H1 (cell line): Measurements from ENCODE around the gene GLRX5. TPM values are rescaled to one million over a fixed set of nuclear protein-coding genes. Genes with fewer than 3 reads are reported as not detected.
A peak's percentile ranks its signal among the peaks of the same experiment; 100 is the strongest.

Source experiments
- CTCF ChIA-PET: fragments of 300-600 bp; sonication (Branson Sonifier 250); formaldehyde crosslinking; loops from one replicate; lab custom pipeline; 2021; ENCODE audit not compliant: partially characterized antibody; lab: Charles Lee
- POLR2A ChIA-PET: fragments of 300-600 bp; sonication (Branson Sonifier 250); formaldehyde crosslinking; loops from one replicate; lab custom pipeline; 2021; ENCODE audit warnings: inconsistent platforms; ENCODE audit not compliant: partially characterized antibody; lab: Charles Lee
- DNase-seq, 2 experiments: peaks; one replicate each; pipeline versions ENCODE4 v3.0.0 to v3.0.0-alpha.2; 2010 to 2022; ENCODE audit warnings: low spot score in 2 of 2, low read depth in 1 of 2, mixed read lengths in 1 of 2
- FAIRE-seq: peaks from 2 replicates; lab custom pipeline; 2011; peaks lifted over from hg19 to GRCh38; lab: Jason Lieb, UNC
- H2AFZ ChIP-seq: 2 replicates; pipeline ENCODE4 v1.8.1; 2012; ENCODE audit warnings: low read length, inconsistent platforms
- H2AK5ac ChIP-seq: 2 replicates; pipeline ENCODE4 v1.6.1; 2013; ENCODE audit warnings: low read depth, low read length
- H2BK120ac ChIP-seq: replicated peaks from 2 replicates; pipeline ENCODE3; 2013; ENCODE audit warnings: low read depth, low read length, inconsistent platforms
- H2BK12ac ChIP-seq: 2 replicates; pipeline ENCODE4 v1.6.1; 2013; ENCODE audit warnings: low read depth, low read length
- H2BK15ac ChIP-seq: 2 replicates; pipeline ENCODE4 v1.6.1; 2013; ENCODE audit warnings: low read length
- H2BK20ac ChIP-seq: 2 replicates; pipeline ENCODE4 v1.6.1; 2013; ENCODE audit warnings: low read length
- H2BK5ac ChIP-seq: 2 replicates; pipeline ENCODE4 v1.6.1; 2013; ENCODE audit warnings: low read depth, low read length
- H3K14ac ChIP-seq: 2 replicates; pipeline ENCODE4 v1.6.1; 2013; ENCODE audit warnings: inconsistent platforms; ENCODE audit not compliant: insufficient read length
- H3K18ac ChIP-seq: 2 replicates; pipeline ENCODE4 v1.6.1; 2013; ENCODE audit warnings: low read length; ENCODE audit errors: extremely low read depth
- H3K23ac ChIP-seq: 2 replicates; pipeline ENCODE4 v1.6.1; 2013; ENCODE audit warnings: inconsistent platforms; ENCODE audit not compliant: insufficient read length
- H3K23me2 ChIP-seq: 2 replicates; pipeline ENCODE4 v1.6.1; 2013; ENCODE audit warnings: low read depth, low read length
- H3K27ac ChIP-seq: 2 replicates; pipeline ENCODE4 v1.6.1; 2011; ENCODE audit warnings: low read depth, low read length, inconsistent platforms
- H3K27me3 ChIP-seq, 4 experiments: replicated peaks in 1 of 4; 1 replicate in 1 of 4; 2 replicates in 3 of 4; pipeline versions ENCODE4 v1.6.1 to v1.8.1; 2011 to 2013; ENCODE audit warnings: low read length in 3 of 4, mild to moderate bottlenecking in 3 of 4, inconsistent platforms in 2 of 4, mixed read lengths in 2 of 4, moderate library complexity in 1 of 4; ENCODE audit not compliant: control insufficient read depth in 3 of 4, insufficient read depth in 3 of 4; ENCODE audit errors: extremely low read depth in 1 of 4
- H3K36me3 ChIP-seq, 4 experiments: 2 replicates each; pipeline versions ENCODE4 v1.6.1 to v1.8.1; 2011 to 2013; ENCODE audit warnings: mild to moderate bottlenecking in 4 of 4, low read length in 3 of 4, moderate library complexity in 2 of 4, control low read depth in 1 of 4, inconsistent platforms in 1 of 4; ENCODE audit not compliant: insufficient read depth in 4 of 4, control insufficient read depth in 2 of 4
- H3K4ac ChIP-seq: replicated peaks from 2 replicates; pipeline ENCODE3; 2013; ENCODE audit warnings: low read length, low read depth, mixed read lengths, inconsistent platforms; ENCODE audit not compliant: insufficient read length
- H3K4me1 ChIP-seq, 4 experiments: replicated peaks in 1 of 4; 1 replicate in 1 of 4; 2 replicates in 3 of 4; pipeline versions ENCODE4 v1.6.1 to v1.8.1; 2011 to 2013; ENCODE audit warnings: low read length in 3 of 4, inconsistent platforms in 2 of 4, mixed read lengths in 1 of 4; ENCODE audit not compliant: insufficient read depth in 4 of 4, control insufficient read depth in 3 of 4
- H3K4me2 ChIP-seq, 2 experiments: 2 replicates each; pipeline versions ENCODE4 v1.6.1 to v1.8.1; 2011 to 2013; ENCODE audit warnings: low read depth in 2 of 2, low read length in 2 of 2, control low read depth in 1 of 2, inconsistent platforms in 1 of 2, mild to moderate bottlenecking in 1 of 2; ENCODE audit not compliant: insufficient read depth in 1 of 2
- H3K4me3 ChIP-seq, 4 experiments: fragments of 200-600, 300-600 bp in 1 of 4; sonication (generic), shearing (Covaris generic), sonication (Bioruptor Twin) in 1 of 4; 2 replicates each; pipeline versions ENCODE4 v1.5.1 to v1.8.1; 2011 to 2016; ENCODE audit warnings: low read length in 4 of 4, low read depth in 3 of 4, control low read depth in 2 of 4, inconsistent platforms in 2 of 4, mild to moderate bottlenecking in 2 of 4, mixed read lengths in 1 of 4, moderate library complexity in 1 of 4; ENCODE audit not compliant: insufficient read depth in 2 of 4; ENCODE audit errors: extremely low read depth in 1 of 4
- H3K56ac ChIP-seq: replicated peaks from 2 replicates; pipeline ENCODE3; 2013; ENCODE audit warnings: low read depth, mild to moderate bottlenecking, mixed read lengths, low read length, inconsistent platforms; ENCODE audit not compliant: insufficient read length
- H3K79me1 ChIP-seq: 2 replicates; pipeline ENCODE4 v1.6.1; 2013; ENCODE audit warnings: low read depth, low read length, control low read depth
- H3K79me2 ChIP-seq, 2 experiments: 2 replicates each; pipeline versions ENCODE4 v1.6.1 to v1.8.1; 2012 to 2013; ENCODE audit warnings: low read length in 2 of 2, mild to moderate bottlenecking in 2 of 2, inconsistent platforms in 1 of 2; ENCODE audit not compliant: insufficient read depth in 2 of 2, control insufficient read depth in 1 of 2
- H3K9ac ChIP-seq, 4 experiments: replicated peaks in 1 of 4; 1 replicate in 1 of 4; 2 replicates in 3 of 4; pipeline versions ENCODE4 v1.6.1 to v1.8.1; 2011 to 2013; ENCODE audit warnings: low read depth in 3 of 4, low read length in 3 of 4, control low read depth in 2 of 4, mild to moderate bottlenecking in 2 of 4, moderate library complexity in 2 of 4, inconsistent platforms in 1 of 4; ENCODE audit errors: extremely low read depth in 1 of 4
- H3K9me3 ChIP-seq, 2 experiments: 2 replicates each; pipeline versions ENCODE4 v1.6.1 to v1.8.1; 2012 to 2013; ENCODE audit warnings: mild to moderate bottlenecking in 2 of 2, moderate library complexity in 2 of 2, control low read depth in 1 of 2, inconsistent platforms in 1 of 2, low read depth in 1 of 2, low read length in 1 of 2, mixed read lengths in 1 of 2; ENCODE audit not compliant: insufficient read depth in 2 of 2
- H4K20me1 ChIP-seq, 2 experiments: replicated peaks in 1 of 2; 2 replicates each; pipeline versions ENCODE3 to v1.8.1; 2011 to 2013; ENCODE audit warnings: inconsistent platforms in 2 of 2, low read length in 2 of 2, mild to moderate bottlenecking in 1 of 2; ENCODE audit not compliant: insufficient read depth in 2 of 2, control insufficient read depth in 1 of 2
- H4K5ac ChIP-seq: 2 replicates; pipeline ENCODE4 v1.6.1; 2013; ENCODE audit warnings: low read length, low read depth, mixed read lengths, inconsistent platforms; ENCODE audit not compliant: insufficient read length
- H4K8ac ChIP-seq: 2 replicates; pipeline ENCODE4 v1.8.0; 2013; ENCODE audit warnings: mild to moderate bottlenecking, moderate library complexity, low read length, inconsistent platforms; ENCODE audit not compliant: insufficient read depth; ENCODE audit errors: extremely low read depth
- H4K91ac ChIP-seq: replicated peaks from 2 replicates; pipeline ENCODE3; 2013; ENCODE audit warnings: low read length, mixed read lengths, inconsistent platforms; ENCODE audit not compliant: insufficient read length
- HDAC2 ChIP-seq, 2 experiments: fragments of 300-600 bp in 1 of 2; sonication (generic) in 1 of 2; IDR thresholded peaks; 2 replicates each; pipeline ENCODE4 v1.6.1; 2011 to 2012; ENCODE audit warnings: low read depth in 2 of 2, low read length in 2 of 2, mild to moderate bottlenecking in 2 of 2, moderate library complexity in 2 of 2, borderline replicate concordance in 1 of 2, inconsistent platforms in 1 of 2
- KDM1A ChIP-seq: fragments of 200-600, 300-600 bp; sonication (generic); IDR thresholded peaks from 2 replicates; pipeline ENCODE4 v1.7.1; 2016; ENCODE audit warnings: mild to moderate bottlenecking, low read length, borderline replicate concordance
- RFX5 ChIP-seq: IDR thresholded peaks from 2 replicates; pipeline ENCODE4 v1.6.1; 2011; ENCODE audit warnings: low read depth, low read length, improper control_type of control experiment, borderline replicate concordance
- SIX5 ChIP-seq: IDR thresholded peaks from 2 replicates; pipeline ENCODE4 v1.6.1; 2011; ENCODE audit warnings: mild to moderate bottlenecking, low read depth, low read length
- TCF12 ChIP-seq: IDR thresholded peaks from 2 replicates; pipeline ENCODE4 v1.6.1; 2011; ENCODE audit warnings: low read depth, mild to moderate bottlenecking, low read length
- USF2 ChIP-seq: IDR thresholded peaks from 2 replicates; pipeline ENCODE4 v1.6.1; 2011; ENCODE audit warnings: low read length, improper control_type of control experiment
- WGBS, 2 experiments: shearing (Covaris generic) in 1 of 2; methylation state at CpG; one replicate each; pipeline versions ENCODE4 v1.1.6 to v1.1.7; 2013 to 2015; ENCODE audit warnings: low lambda C conversion rate in 2 of 2, mixed read lengths in 2 of 2, inconsistent platforms in 1 of 2, low coverage in 1 of 2, missing lambda C conversion rate in 1 of 2; ENCODE audit not compliant: insufficient replicate concordance in 2 of 2, insufficient coverage in 1 of 2, insufficient read length in 1 of 2; ENCODE audit errors: extremely low coverage in 1 of 2, missing lambda C conversion rate in 1 of 2; 5-methylcytosine and 5-hydroxymethylcytosine counted together
- polyA plus RNA-seq, 7 experiments: library from polyadenylated mRNA; depleted of rRNA in 3 of 7; stranded (reverse) in 5 of 7; unstranded in 2 of 7; fragments of >200 nt in 5 of 7; fragments of 200-250 nt in 2 of 7; gene quantifications; 1 replicate in 5 of 7; 2 replicates in 1 of 7; 4 replicates in 1 of 7; pipeline versions ENCODE4 v1.2.1 to v1.2.3, GENCODE V29; 2011 to 2013; ENCODE audit warnings: missing spikeins in 2 of 7, mixed read lengths in 2 of 7
- total RNA-seq: library from RNA; stranded (reverse); fragmentation: NEBNext Ultra II Directional; extraction: Animal tissue kit (Norgen Biotek cat#: 25700); gene quantifications from 2 replicates; pipeline ENCODE4 v1.2.1, GENCODE V29; 2021

The GLRX5 gene
- total and polyA plus RNA-seq, 2 of the 8 experiments (the other 6 are each of a cell fraction or from before 2014, with no cell fraction given), result 70.1 to 88.8 TPM

GRCh38 chr14:95557291-95557690 is 22.4 kb downstream of the GLRX5 start:
- Histone ChIP-seq H4K20me1 (no peaks in the 10 kb centered on the region), H3K9ac (no peak overlapping the region), H4K91ac (no peak overlapping the region), H3K36me3 (no peaks in the 10 kb centered on the region), H3K23ac (no peak overlapping the region), H3K4me1 (peaks cover 0 to 5% (median 5%) of the 10 kb centered on the region in 4 experiments; a peak in 6 of 7 replicates), H4K5ac (no peak overlapping the region), H3K4me2 (no peak overlapping the region), H3K27ac (no peak overlapping the region), H3K79me2 (no peaks in the 10 kb centered on the region), H2BK20ac (no peak overlapping the region), H4K8ac (no peak overlapping the region), H3K4ac (no peak overlapping the region), H2BK12ac (no peak overlapping the region), H2AK5ac (no peak overlapping the region), H2AFZ (no peak overlapping the region), H3K27me3 (peaks cover 0 to 2% (median 0%) of the 10 kb centered on the region in 4 experiments; a peak in 4 of 7 replicates), H3K23me2 (no peaks in the 10 kb centered on the region; the same call in 1 of the 2 replicates), H3K14ac (no peak overlapping the region), H2BK120ac (no peak overlapping the region), H3K18ac (no peak overlapping the region), H3K4me3 (no peak overlapping the region), H2BK15ac (no peak overlapping the region), H3K9me3 (no peaks in the 10 kb centered on the region), H3K79me1 (no peaks in the 10 kb centered on the region), H3K56ac (no peak overlapping the region), H2BK5ac (no peak overlapping the region)
- TF ChIP-seq SIX5, result no peak
- TF ChIP-seq KDM1A, result peak; percentile 58; the same call in 1 of the 2 replicates
- TF ChIP-seq USF2, result peak; percentile 54; the same call in 1 of the 2 replicates
- peak; percentile 17 to 84; a peak in 1 of 4 replicates for TF ChIP-seq HDAC2 (IDR thresholded peaks at IDR 0.05; ENCODE audit: borderline replicate concordance in 1 of 2, low read depth in 2 of 2, low read length in 2 of 2)
- TF ChIP-seq RFX5, result no peak
- 0 out of 2 replicates have a peak, but pooled peaks have one; percentile 49 for TF ChIP-seq TCF12
- FAIRE-seq, result no peak
- ChIA-PET CTCF (interaction anchor here (0.7 to 4.0 kb wide), 10 partner anchors 8 to 543 kb away, joined by 3 to 19 read pairs (median 4); partner anchors contain the start of gene TUNAR), POLR2A (interaction anchor here (1.0 kb wide), 1 partner anchor 10 kb away, joined by 4 read pairs; no protein-coding TSS in a partner anchor)
- no peak for DNase-seq
- 63% methylated on average over 11 of the region's 11 CpGs; no CpG with 5 or more reads in 1 of the 2 experiments for WGBS, 2 experiments
